Neuron (in vitro differentiated cells): ENCODE measurements around the gene NCAPG2.
"Not testable (repeated sequence)": the region's sequence is repeated elsewhere in the genome, so short reads cannot be mapped to it uniquely, and the experiment has no call there.

Experiments used
- H2AFZ ChIP-seq: one replicate; pipeline ENCODE4 v1.6.1; 2013; ENCODE audit warnings: low read depth, mild to moderate bottlenecking, inconsistent platforms, low read length, moderate library complexity
- H3K27me3 ChIP-seq: one replicate; pipeline ENCODE4 v1.6.1; 2013; ENCODE audit warnings: low read length; ENCODE audit not compliant: insufficient read depth
- H3K36me3 ChIP-seq: one replicate; pipeline ENCODE4 v1.6.1; 2013; ENCODE audit warnings: low read length; ENCODE audit not compliant: insufficient read depth
- H3K4me1 ChIP-seq: one replicate; pipeline ENCODE4 v1.6.1; 2013; ENCODE audit warnings: low read length; ENCODE audit not compliant: insufficient read depth
- H3K4me3 ChIP-seq: 2 replicates; pipeline ENCODE4 v1.5.1; 2013; ENCODE audit warnings: mild to moderate bottlenecking, low read length, moderate library complexity
- H3K9me3 ChIP-seq: one replicate; pipeline ENCODE4 v1.6.1; 2013; ENCODE audit warnings: low read length

NCAPG2 gene

GRCh38 chr7:158649279-158649678 is 55.3 kb downstream of the NCAPG2 start:
- H3K9me3 ChIP-seq: no peaks in the 10 kb centered on the region
- H3K4me3 ChIP-seq: no peak overlapping the region
- H3K27me3 ChIP-seq: no peaks in the 10 kb centered on the region
- no peak overlapping the region for H2AFZ ChIP-seq
- peaks cover 61% of the 10 kb centered on the region for H3K36me3 ChIP-seq
- H3K4me1 ChIP-seq: no peaks in the 10 kb centered on the region

- no peaks in the 10 kb centered on the region for H3K27me3 ChIP-seq
- no peak overlapping the region for H3K4me3 ChIP-seq
- peaks cover 61% of the 10 kb centered on the region for H3K36me3 ChIP-seq
- no peaks in the 10 kb centered on the region for H3K9me3 ChIP-seq
- H3K4me1 ChIP-seq: no peaks in the 10 kb centered on the region
- no peak overlapping the region for H2AFZ ChIP-seq
Measured at GRCh38 chr7:158648787-158649186, 55.8 kb downstream of the NCAPG2 start.

- H3K4me3 ChIP-seq: no peak overlapping the region
- H2AFZ ChIP-seq: no peak overlapping the region
- H3K9me3 ChIP-seq: no peaks in the 10 kb centered on the region
- H3K36me3 ChIP-seq: peaks cover 63% of the 10 kb centered on the region
- no peaks in the 10 kb centered on the region for H3K27me3 ChIP-seq
- no peaks in the 10 kb centered on the region for H3K4me1 ChIP-seq
Measured at GRCh38 chr7:158648168-158648567, 56.4 kb downstream of the NCAPG2 start.

GRCh38 chr7:158647475-158647792 is 57.2 kb downstream of the NCAPG2 start:
- H3K9me3 ChIP-seq: no peaks in the 10 kb centered on the region
- no peaks in the 10 kb centered on the region for H3K27me3 ChIP-seq
- H3K4me1 ChIP-seq: no peaks in the 10 kb centered on the region
- H3K4me3 ChIP-seq: no peak overlapping the region
- H3K36me3 ChIP-seq: peaks cover 63% of the 10 kb centered on the region
- H2AFZ ChIP-seq: no peak overlapping the region

- Histone ChIP-seq H3K27me3 (no peaks in the 10 kb centered on the region), H2AFZ (no peak overlapping the region), H3K9me3 (no peaks in the 10 kb centered on the region), H3K36me3 (peaks cover 62% of the 10 kb centered on the region), H3K4me1 (no peaks in the 10 kb centered on the region), H3K4me3 (no peak overlapping the region)
Measured at GRCh38 chr7:158646766-158647474, 57.7 kb downstream of the NCAPG2 start.

- no peaks in the 10 kb centered on the region for H3K27me3 ChIP-seq
- no peak overlapping the region for H3K4me3 ChIP-seq
- no peaks in the 10 kb centered on the region for H3K4me1 ChIP-seq
- H3K36me3 ChIP-seq: peaks cover 62% of the 10 kb centered on the region
- no peaks in the 10 kb centered on the region for H3K9me3 ChIP-seq
- H2AFZ ChIP-seq: no peak overlapping the region
Measured at GRCh38 chr7:158645842-158646241, 58.8 kb downstream of the NCAPG2 start.

- Histone ChIP-seq H2AFZ (no peak overlapping the region), H3K27me3 (no peaks in the 10 kb centered on the region), H3K4me3 (no peak overlapping the region), H3K9me3 (no peaks in the 10 kb centered on the region), H3K4me1 (no peaks in the 10 kb centered on the region), H3K36me3 (peaks cover 72% of the 10 kb centered on the region)
Measured at GRCh38 chr7:158642149-158642548, 62.5 kb downstream of the NCAPG2 start.

- Histone ChIP-seq H3K4me3 (no peak overlapping the region), H3K9me3 (no peaks in the 10 kb centered on the region), H2AFZ (no peak overlapping the region), H3K27me3 (no peaks in the 10 kb centered on the region), H3K36me3 (peaks cover 38% of the 10 kb centered on the region), H3K4me1 (no peaks in the 10 kb centered on the region)
Measured at GRCh38 chr7:158638001-158638400, 66.6 kb downstream of the NCAPG2 start.

- Histone ChIP-seq H3K27me3 (no peaks in the 10 kb centered on the region), H3K4me1 (no peaks in the 10 kb centered on the region), H3K9me3 (peaks cover 3% of the 10 kb centered on the region), H3K4me3 (no peak overlapping the region), H3K36me3 (peaks cover 38% of the 10 kb centered on the region), H2AFZ (no peak overlapping the region)
Measured at GRCh38 chr7:158633055-158633956, 71.3 kb downstream of the NCAPG2 start.

- no peak overlapping the region for H2AFZ ChIP-seq
- peaks cover 4% of the 10 kb centered on the region for H3K9me3 ChIP-seq
- peaks cover 34% of the 10 kb centered on the region for H3K36me3 ChIP-seq
- H3K27me3 ChIP-seq: no peaks in the 10 kb centered on the region
- no peak overlapping the region for H3K4me3 ChIP-seq
- no peaks in the 10 kb centered on the region for H3K4me1 ChIP-seq
Measured at GRCh38 chr7:158631574-158632195, 72.9 kb downstream of the NCAPG2 start.

GRCh38 chr7:158626289-158626688 is 78.3 kb downstream of the NCAPG2 start:
- H3K4me3 ChIP-seq, H2AFZ ChIP-seq, H3K4me1 ChIP-seq, H3K27me3 ChIP-seq, H3K9me3 ChIP-seq: not testable (repeated sequence)
- H3K36me3 ChIP-seq: peaks cover 30% of the 10 kb centered on the region

GRCh38 chr7:158623241-158623640 is 81.4 kb downstream of the NCAPG2 start:
- no peak overlapping the region for H2AFZ ChIP-seq
- H3K27me3 ChIP-seq: no peaks in the 10 kb centered on the region
- no peaks in the 10 kb centered on the region for H3K4me1 ChIP-seq
- peaks cover 10% of the 10 kb centered on the region for H3K36me3 ChIP-seq
- H3K4me3 ChIP-seq: no peak overlapping the region
- peaks cover 1% of the 10 kb centered on the region for H3K9me3 ChIP-seq

- H3K9me3 ChIP-seq: no peaks in the 10 kb centered on the region
- H3K4me1 ChIP-seq: no peaks in the 10 kb centered on the region
- H2AFZ ChIP-seq: no peak overlapping the region
- H3K27me3 ChIP-seq: no peaks in the 10 kb centered on the region
- peaks cover 5% of the 10 kb centered on the region for H3K36me3 ChIP-seq
- no peak overlapping the region for H3K4me3 ChIP-seq
Measured at GRCh38 chr7:158620839-158621441, 83.7 kb downstream of the NCAPG2 start.
